Activated naive CD4-positive, alpha-beta T cell treated with anti-CD3 and anti-CD28 coated beads, Interleukin-2, amount 50 U/mL, for 16 hours (primary cell): ENCODE measurements around the gene MUC2.

ENCODE experiments used
- DNase-seq: peaks from one replicate; pipeline ENCODE4 v3.0.0-alpha.2; 2020

MUC2 gene

GRCh38 chr11:1052133-1053011, 22.3 kb upstream of the MUC2 start:
- peak; percentile 10 for DNase-seq

GRCh38 chr11:1053121-1053901, 21.4 kb upstream of the MUC2 start:
- peak; percentile 9 for DNase-seq

GRCh38 chr11:1054143-1055108, 20.2 kb upstream of the MUC2 start:
- no peak for DNase-seq

GRCh38 chr11:1055109-1055703, 19.5 kb upstream of the MUC2 start:
- DNase-seq, result no peak

GRCh38 chr11:1055990-1056771, 18.5 kb upstream of the MUC2 start:
- DNase-seq, result no peak

- no peak for DNase-seq
Observed at GRCh38 chr11:1057806-1058205, 16.9 kb upstream of the MUC2 start.

GRCh38 chr11:1059759-1060158, 14.9 kb upstream of the MUC2 start:
- DNase-seq, result no peak

GRCh38 chr11:1060410-1060809, 14.3 kb upstream of the MUC2 start:
- no peak for DNase-seq

GRCh38 chr11:1060852-1061616, 13.6 kb upstream of the MUC2 start:
- DNase-seq, result no peak

- DNase-seq, result no peak
Observed at GRCh38 chr11:1062075-1062820, 12.4 kb upstream of the MUC2 start.

GRCh38 chr11:1064167-1064566, 10.5 kb upstream of the MUC2 start:
- DNase-seq, result no peak

- DNase-seq, result no peak
Observed at GRCh38 chr11:1067812-1068496, 6.7 kb upstream of the MUC2 start.

GRCh38 chr11:1069740-1070139, 4.9 kb upstream of the MUC2 start:
- no peak for DNase-seq

- no peak for DNase-seq
Observed at GRCh38 chr11:1070594-1071462, 3.8 kb upstream of the MUC2 start.

GRCh38 chr11:1071571-1072115, 3.0 kb upstream of the MUC2 start:
- no peak for DNase-seq

GRCh38 chr11:1072116-1072820, 2.4 kb upstream of the MUC2 start:
- DNase-seq, result no peak

- no peak for DNase-seq
Observed at GRCh38 chr11:1072821-1073231, 1.8 kb upstream of the MUC2 start.
